Measurements from ENCODE around the gene UBL7.
"Not testable (repeated sequence)": the region's sequence is repeated elsewhere in the genome, so short reads cannot be mapped to it uniquely, and the experiment has no call there.

The UBL7 gene

GRCh38 chr15:74461847-74462511 lies 1.0 kb upstream of the UBL7 start:
- no peak for DNase-seq

GRCh38 chr15:74460298-74460697 lies 662 bp downstream of the UBL7 start:
- no peak for DNase-seq

- DNase-seq = not testable (repeated sequence)
Measured at GRCh38 chr15:74459798-74460197, 1.2 kb downstream of the UBL7 start.

- no peak for DNase-seq
Measured at GRCh38 chr15:74458473-74458872, 2.5 kb downstream of the UBL7 start.

- DNase-seq = not testable (repeated sequence)
Measured at GRCh38 chr15:74457036-74457435, 3.9 kb downstream of the UBL7 start.

- DNase-seq = no peak
Measured at GRCh38 chr15:74454764-74455500, 6.0 kb downstream of the UBL7 start.

- no peak for DNase-seq
Measured at GRCh38 chr15:74453925-74454763, 6.8 kb downstream of the UBL7 start.

- DNase-seq = no peak
Measured at GRCh38 chr15:74451861-74452835, 8.8 kb downstream of the UBL7 start.

GRCh38 chr15:74451322-74451721 lies 9.6 kb downstream of the UBL7 start:
- DNase-seq = no peak

- no peak for DNase-seq
Measured at GRCh38 chr15:74449643-74450205, 11.2 kb downstream of the UBL7 start.

GRCh38 chr15:74449095-74449494 lies 11.9 kb downstream of the UBL7 start:
- no peak for DNase-seq

GRCh38 chr15:74445816-74446763 lies 14.9 kb downstream of the UBL7 start:
- no peak for DNase-seq

GRCh38 chr15:74444106-74445062 lies 16.6 kb downstream of the UBL7 start:
- DNase-seq = no peak

GRCh38 chr15:74443100-74443909 lies 17.7 kb downstream of the UBL7 start:
- no peak for DNase-seq

- no peak for DNase-seq
Measured at GRCh38 chr15:74442604-74443003, 18.4 kb downstream of the UBL7 start.

- DNase-seq = no peak
Measured at GRCh38 chr15:74442063-74442462, 18.9 kb downstream of the UBL7 start.

- DNase-seq = no peak
Measured at GRCh38 chr15:74441248-74441941, 19.6 kb downstream of the UBL7 start.

- DNase-seq = peak; percentile 62
Measured at GRCh38 chr15:74438721-74439316, 22.1 kb downstream of the UBL7 start.

All from effector CD4-positive, alpha-beta T cell (primary cell).